Calu3 (cell line): ENCODE measurements around the gene DOK5. TPM values are rescaled to one million over a fixed set of nuclear protein-coding genes. Genes with fewer than 3 reads are reported as not detected.

Experiments used
- BruUV-seq: library from RNA; stranded (reverse); fragments of 400-500 nt; replicated peaks from 2 replicates; lab custom pipeline; 2021; lab: Mats Ljungman, UMichigan
- CTCF ChIA-PET: fragments of 300-600 bp; sonication (Branson Sonifier 250); formaldehyde crosslinking; loops from one replicate; lab custom pipeline; 2022; ENCODE audit warnings: antibody characterized with exemption; lab: Charles Lee
- DNase-seq: peaks from one replicate; pipeline ENCODE4 v3.0.0; 2022
- H3K27ac Mint-ChIP-seq: one replicate; pipeline ENCODE4 v1.8.0; 2022; ENCODE audit warnings: mixed read lengths; ENCODE audit not compliant: unreplicated experiment
- H3K27me3 Mint-ChIP-seq: one replicate; pipeline ENCODE4 v1.8.0; 2022; ENCODE audit warnings: mixed read lengths; ENCODE audit not compliant: unreplicated experiment
- H3K36me3 Mint-ChIP-seq: one replicate; pipeline ENCODE4 v1.8.0; 2022; ENCODE audit warnings: mild to moderate bottlenecking, moderate library complexity, mixed read lengths; ENCODE audit not compliant: insufficient read depth, unreplicated experiment
- H3K4me1 Mint-ChIP-seq: one replicate; pipeline ENCODE4 v1.8.0; 2022; ENCODE audit warnings: mild to moderate bottlenecking, low read depth, mixed read lengths; ENCODE audit not compliant: unreplicated experiment
- H3K4me3 Mint-ChIP-seq: one replicate; pipeline ENCODE4 v1.8.0; 2022; ENCODE audit warnings: mild to moderate bottlenecking, low read depth, moderate library complexity, mixed read lengths; ENCODE audit not compliant: unreplicated experiment
- H3K9me3 Mint-ChIP-seq: one replicate; pipeline ENCODE4 v1.8.0; 2022; ENCODE audit warnings: low read depth, mixed read lengths; ENCODE audit not compliant: unreplicated experiment
- intact Hi-C: fragments of 100-400 bp; cut with micrococcal nuclease; formaldehyde crosslinking; loops from one replicate; pipeline ENCODE4 v1.10.0; 2022; ENCODE audit not compliant: unreplicated experiment
- total RNA-seq: library from RNA; stranded (reverse); gene quantifications from 2 replicates; pipeline ENCODE4 v1.2.3, GENCODE V29; 2022
- TF ChIP-seq, protein P1 (sequence below): fragments of 200-600 bp; IDR thresholded peaks from one replicate; pipeline ENCODE4 v1.8.0; 2022; ENCODE audit warnings: antibody characterized with exemption; ENCODE audit not compliant: unreplicated experiment

The DOK5 gene
- total RNA-seq, 1 experiment from 2014 or later: 0.17 TPM

DNA sequence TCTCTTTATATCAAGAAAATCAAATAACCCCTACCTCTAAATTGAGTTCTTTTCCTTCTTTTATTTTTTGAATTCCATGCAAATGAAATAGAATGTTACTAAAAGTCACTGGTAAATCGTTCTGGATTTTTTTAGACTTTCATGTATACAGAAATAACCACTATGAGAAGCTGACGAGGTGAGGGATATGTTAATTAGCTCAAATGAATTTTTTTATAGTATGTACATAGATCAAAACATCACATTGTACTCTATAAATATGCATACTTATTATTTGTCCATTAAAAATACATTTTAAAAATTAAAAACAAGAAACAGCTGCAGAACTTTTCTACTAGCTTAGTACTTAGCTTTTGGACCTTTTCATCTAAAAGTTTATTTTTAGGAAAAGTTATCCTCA lies 165.4 kb downstream of the DOK5 start:
- no peak overlapping the region for H3K27ac Mint-ChIP-seq
- H3K27me3 Mint-ChIP-seq: peaks cover 13% of the 10 kb centered on the region
- peaks cover under 1% of the 10 kb centered on the region for H3K9me3 Mint-ChIP-seq
- intact Hi-C loops: no loop called here
- CTCF ChIA-PET: interaction anchor here (0.6 kb wide), 1 partner anchor 208 kb away, joined by 6 read pairs; no protein-coding TSS in a partner anchor
- H3K36me3 Mint-ChIP-seq: no peaks in the 10 kb centered on the region
- H3K4me3 Mint-ChIP-seq: no peak overlapping the region
- DNase-seq: no peak
- TF ChIP-seq, protein P1, sequence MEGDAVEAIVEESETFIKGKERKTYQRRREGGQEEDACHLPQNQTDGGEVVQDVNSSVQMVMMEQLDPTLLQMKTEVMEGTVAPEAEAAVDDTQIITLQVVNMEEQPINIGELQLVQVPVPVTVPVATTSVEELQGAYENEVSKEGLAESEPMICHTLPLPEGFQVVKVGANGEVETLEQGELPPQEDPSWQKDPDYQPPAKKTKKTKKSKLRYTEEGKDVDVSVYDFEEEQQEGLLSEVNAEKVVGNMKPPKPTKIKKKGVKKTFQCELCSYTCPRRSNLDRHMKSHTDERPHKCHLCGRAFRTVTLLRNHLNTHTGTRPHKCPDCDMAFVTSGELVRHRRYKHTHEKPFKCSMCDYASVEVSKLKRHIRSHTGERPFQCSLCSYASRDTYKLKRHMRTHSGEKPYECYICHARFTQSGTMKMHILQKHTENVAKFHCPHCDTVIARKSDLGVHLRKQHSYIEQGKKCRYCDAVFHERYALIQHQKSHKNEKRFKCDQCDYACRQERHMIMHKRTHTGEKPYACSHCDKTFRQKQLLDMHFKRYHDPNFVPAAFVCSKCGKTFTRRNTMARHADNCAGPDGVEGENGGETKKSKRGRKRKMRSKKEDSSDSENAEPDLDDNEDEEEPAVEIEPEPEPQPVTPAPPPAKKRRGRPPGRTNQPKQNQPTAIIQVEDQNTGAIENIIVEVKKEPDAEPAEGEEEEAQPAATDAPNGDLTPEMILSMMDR: no peak
- no peaks in the 10 kb centered on the region for H3K4me1 Mint-ChIP-seq
- no TSS peak for BruUV-seq

DNA sequence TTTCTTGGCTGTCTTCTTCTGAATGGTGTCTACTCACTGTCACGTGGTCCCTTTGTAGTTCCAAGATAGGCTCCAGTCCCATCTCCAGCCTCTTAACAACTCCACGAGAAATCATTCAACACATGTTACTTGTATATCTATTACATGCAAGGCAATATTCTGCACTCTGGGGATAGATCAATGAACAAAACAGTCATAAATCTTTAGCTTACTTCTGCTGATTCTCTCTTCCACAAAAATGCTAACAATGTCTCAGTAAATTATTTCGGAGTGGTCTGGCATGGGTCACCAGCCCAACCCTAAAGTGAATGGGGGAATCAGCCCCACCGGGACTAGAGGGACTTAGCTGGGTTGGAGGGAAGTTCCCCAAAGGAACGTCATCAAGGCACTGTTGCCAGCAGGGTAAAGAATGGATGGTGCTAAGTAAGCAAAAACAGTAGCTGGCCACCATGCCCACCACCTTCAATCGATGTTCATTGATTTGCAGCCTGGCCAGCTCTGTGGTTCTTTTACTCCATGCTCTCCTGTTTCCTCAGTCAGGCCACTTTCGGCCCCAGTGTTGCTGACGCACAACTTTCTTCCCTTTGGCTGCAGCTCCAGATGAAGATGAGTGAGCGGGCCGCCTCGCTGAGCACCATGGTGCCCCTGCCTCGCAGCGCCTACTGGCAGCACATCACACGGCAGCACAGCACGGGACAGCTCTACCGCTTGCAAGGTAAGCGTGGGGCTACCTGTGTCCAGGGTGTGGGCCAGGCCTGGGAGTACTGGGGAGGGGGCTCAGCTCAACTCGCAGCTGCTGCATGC lies 167.7 kb downstream of the DOK5 start:
- Mint-ChIP-seq H3K36me3 (no peaks in the 10 kb centered on the region), H3K9me3 (no peaks in the 10 kb centered on the region), H3K4me1 (no peaks in the 10 kb centered on the region), H3K27me3 (peaks cover 19% of the 10 kb centered on the region), H3K4me3 (no peak overlapping the region), H3K27ac (no peak overlapping the region)
- no peak for DNase-seq
- TF ChIP-seq, protein P1: no peak
- intact Hi-C loops: no loop called here
- CTCF ChIA-PET: interaction anchor here (0.7 to 0.8 kb wide), 3 partner anchors 40 to 1611 kb away, joined by 3 to 8 read pairs (median 5); no protein-coding TSS in a partner anchor
- BruUV-seq: no TSS peak

DNA sequence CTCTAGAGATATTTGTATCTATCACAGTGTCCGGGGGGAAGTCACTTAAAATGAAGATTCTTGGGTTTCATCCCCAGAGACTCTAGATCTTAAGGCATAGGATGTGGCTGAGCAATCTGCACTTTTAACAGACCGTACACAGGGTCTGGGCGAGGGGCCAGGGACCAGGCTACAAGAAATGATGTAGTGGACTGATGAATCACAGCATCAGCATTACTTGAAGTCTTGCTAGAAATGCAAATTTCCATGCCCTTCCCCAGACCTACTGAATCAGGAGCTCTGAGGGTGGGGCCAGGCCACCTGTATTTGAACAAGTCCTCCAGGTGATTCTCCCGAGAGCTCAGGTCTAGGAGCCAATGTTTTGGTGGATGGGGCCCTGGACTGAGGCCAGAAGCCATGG lies 168.4 kb downstream of the DOK5 start:
- BruUV-seq: no TSS peak
- H3K27me3 Mint-ChIP-seq: peaks cover 24% of the 10 kb centered on the region
- no peaks in the 10 kb centered on the region for H3K36me3 Mint-ChIP-seq
- CTCF ChIA-PET: interaction anchor here (0.8 kb wide), 1 partner anchor 40 kb away, joined by 5 read pairs; no protein-coding TSS in a partner anchor
- peaks cover 6% of the 10 kb centered on the region for H3K4me1 Mint-ChIP-seq
- H3K4me3 Mint-ChIP-seq: no peak overlapping the region
- no peak for DNase-seq
- no peak overlapping the region for H3K27ac Mint-ChIP-seq
- no peaks in the 10 kb centered on the region for H3K9me3 Mint-ChIP-seq
- TF ChIP-seq, protein P1: no peak
- intact Hi-C loops: no loop called here

DNA sequence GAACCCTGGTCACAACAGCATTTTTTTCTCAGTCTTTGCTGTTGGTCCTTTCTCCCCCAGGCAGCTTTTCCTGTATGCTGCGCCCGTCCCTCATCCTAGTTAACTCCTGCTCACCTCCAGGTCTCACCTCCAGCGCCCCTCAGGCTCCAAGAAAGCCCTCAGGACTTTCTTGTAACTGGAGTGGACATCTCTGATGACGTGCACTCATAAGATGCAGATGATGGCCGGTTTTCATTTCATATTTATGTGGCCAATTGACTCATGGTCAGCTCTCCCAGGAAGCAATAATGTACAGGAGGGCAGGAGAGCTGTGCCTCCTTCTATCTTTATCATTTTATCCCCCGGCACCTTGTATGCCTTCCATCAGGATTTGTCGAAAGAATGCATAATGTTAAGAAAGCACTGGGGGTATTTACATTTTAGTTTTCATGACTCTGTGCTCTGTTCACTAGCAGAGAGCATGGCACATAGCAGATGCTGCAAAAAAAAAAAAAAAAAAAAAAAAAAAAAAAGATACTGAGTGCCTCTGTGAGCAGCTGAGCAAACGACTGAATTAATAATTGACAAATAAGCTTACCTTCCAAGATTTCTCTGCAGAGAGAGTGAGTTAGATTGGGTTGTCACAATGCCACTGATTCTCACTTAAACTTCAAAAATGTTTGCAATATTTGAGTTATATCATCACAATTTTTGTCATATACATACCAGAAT lies 170.2 kb downstream of the DOK5 start:
- CTCF ChIA-PET: interaction anchor here (0.6 to 1.8 kb wide), 10 partner anchors 112 to 446 kb away, joined by 3 to 10 read pairs (median 6); partner anchors contain the start of gene PFDN4
- Mint-ChIP-seq H3K4me1 (peaks cover 8% of the 10 kb centered on the region), H3K36me3 (no peaks in the 10 kb centered on the region), H3K27me3 (peaks cover 21% of the 10 kb centered on the region), H3K9me3 (no peaks in the 10 kb centered on the region), H3K27ac (no peak overlapping the region), H3K4me3 (no peak overlapping the region)
- intact Hi-C loops: loop anchor here (1.0 to 5.0 kb wide), 5 partner anchors 112 to 426 kb away; partner anchors contain the start of gene DOK5
- no peak for DNase-seq
- TF ChIP-seq, protein P1: no peak
- BruUV-seq: no TSS peak
